Measurements from ENCODE around the gene TRPC5OS. TPM values are rescaled to one million over a fixed set of nuclear protein-coding genes. Genes with fewer than 3 reads are reported as not detected.

TRPC5OS gene
- total RNA-seq: not detected

DNA sequence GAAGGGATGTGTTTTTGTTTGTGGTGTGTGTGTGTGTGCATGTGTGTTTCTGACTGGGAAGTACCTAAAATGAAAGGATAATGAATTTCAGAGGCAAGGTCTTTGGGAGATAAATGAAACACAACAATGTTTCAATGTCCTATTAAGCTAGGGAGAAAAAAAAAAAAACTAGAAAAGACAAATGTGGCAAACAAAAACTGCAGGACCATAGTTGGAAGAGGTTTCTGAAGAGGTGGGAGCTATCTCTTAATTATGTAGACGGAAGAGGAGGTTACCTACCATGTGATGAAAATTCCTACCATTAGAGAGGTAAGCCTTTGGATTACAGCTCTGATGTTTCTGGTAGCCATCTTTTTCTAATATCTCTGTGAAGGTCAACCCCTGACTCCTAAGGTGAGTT is at the start of gene TRPC5OS:
Gene TRPC5OS, plus strand, starts transcription at position 301 of the 400 bp plus-strand sequence. CDS start 25,669 bp downstream, outside the sequence.

Other genes with a start within 250 kb of the TRPC5OS start
- 10 to 100 TPM; 51.4 to 51.7 TPM for gene ALG13, start 195.0 kb upstream of the TRPC5OS start, total RNA-seq
- gene TRPC5, start 206.6 kb downstream of the TRPC5OS start, total RNA-seq: not detected
- not detected for gene RTL4, start 206.8 kb downstream of the TRPC5OS start, total RNA-seq